Central memory CD4-positive, alpha-beta T cell (primary cell): ENCODE data around the gene AP1S1.
A peak's percentile ranks its signal among the peaks of the same experiment; 100 is the strongest.

Source experiments
- DNase-seq: peaks from one replicate; pipeline ENCODE4 v3.0.0; 2022

The AP1S1 gene

GRCh38 chr7:101202603-101202918, 48.3 kb downstream of the AP1S1 start:
- DNase-seq: no peak

GRCh38 chr7:101203740-101204738, 49.8 kb downstream of the AP1S1 start:
- DNase-seq: peak; percentile 41

GRCh38 chr7:101205901-101206664, 51.8 kb downstream of the AP1S1 start:
- no peak for DNase-seq

GRCh38 chr7:101206665-101207042, 52.4 kb downstream of the AP1S1 start:
- no peak for DNase-seq

DNA sequence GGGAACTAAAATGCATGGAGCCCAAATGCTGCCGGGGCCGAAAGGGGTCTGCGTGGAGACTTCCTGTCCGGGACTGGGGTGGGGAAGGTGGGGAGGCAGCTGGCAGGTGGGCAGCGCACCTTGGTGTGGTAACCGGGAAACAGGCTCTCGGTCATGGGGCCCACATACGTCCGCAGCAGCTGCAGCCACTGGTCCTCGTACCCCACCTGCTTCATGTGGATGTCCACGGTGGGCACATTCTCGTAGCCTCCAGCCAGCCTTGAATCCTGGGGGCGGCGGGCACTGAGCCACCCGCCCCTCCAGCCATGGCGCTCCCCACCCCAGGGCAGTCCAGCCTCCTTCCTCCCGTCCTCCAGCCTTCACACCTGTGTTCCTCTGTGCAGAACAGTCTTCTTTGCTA, 53.2 kb downstream of the AP1S1 start:
- no peak for DNase-seq

DNA sequence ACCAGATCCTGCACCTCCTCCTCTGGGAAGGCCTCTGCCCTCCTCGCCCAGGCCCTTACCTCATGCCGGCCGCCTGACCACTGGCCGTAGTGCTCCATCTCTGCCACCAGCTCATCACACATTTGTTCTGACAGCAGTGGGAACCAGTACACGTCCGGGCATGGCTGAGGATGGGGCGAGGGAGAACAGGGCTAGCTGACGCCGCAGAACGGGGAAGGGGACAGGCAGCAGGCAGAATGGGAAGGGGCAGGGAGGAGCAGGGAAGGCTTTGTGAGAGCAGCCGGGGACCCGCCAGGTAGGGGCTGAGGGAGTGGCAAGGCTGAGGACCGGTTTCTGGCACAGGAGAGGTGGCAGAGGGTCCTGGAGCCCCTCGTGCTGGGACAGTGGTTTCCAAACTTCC, 54.5 kb downstream of the AP1S1 start:
- DNase-seq: no peak

GRCh38 chr7:101210143-101210542, 55.9 kb downstream of the AP1S1 start:
- DNase-seq: no peak
